ENCODE data around the gene KATNAL2.

KATNAL2 gene

DNA sequence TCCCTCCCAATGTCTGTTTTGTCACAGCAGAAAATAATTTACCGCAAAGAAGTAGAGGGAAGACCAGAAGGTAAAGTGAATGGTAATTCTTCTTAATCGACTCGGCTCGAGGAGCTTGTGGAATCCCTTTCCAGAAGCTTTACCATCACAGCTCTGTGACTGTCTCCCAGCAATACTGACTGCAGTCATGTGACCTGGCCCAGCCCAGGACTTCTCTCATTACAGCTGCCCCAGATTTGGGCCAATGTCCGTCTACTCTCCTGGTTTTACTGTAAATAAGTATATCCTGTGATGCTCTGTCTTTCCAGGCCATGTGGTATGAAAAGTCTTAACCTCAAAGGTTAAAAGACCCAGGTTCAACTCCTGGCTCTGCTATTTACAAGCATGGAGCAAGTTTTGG lies 137.0 kb downstream of the KATNAL2 start:
- no peak for DNase-seq (ENCODE audit: low read depth, low spot score)
- Histone ChIP-seq H3K4me3 (ENCODE audit: insufficient read length, low read depth) (no peak overlapping the region), H3K36me3 (ENCODE audit: insufficient read depth, insufficient read length, low read length) (no peaks in the 10 kb centered on the region)

DNA sequence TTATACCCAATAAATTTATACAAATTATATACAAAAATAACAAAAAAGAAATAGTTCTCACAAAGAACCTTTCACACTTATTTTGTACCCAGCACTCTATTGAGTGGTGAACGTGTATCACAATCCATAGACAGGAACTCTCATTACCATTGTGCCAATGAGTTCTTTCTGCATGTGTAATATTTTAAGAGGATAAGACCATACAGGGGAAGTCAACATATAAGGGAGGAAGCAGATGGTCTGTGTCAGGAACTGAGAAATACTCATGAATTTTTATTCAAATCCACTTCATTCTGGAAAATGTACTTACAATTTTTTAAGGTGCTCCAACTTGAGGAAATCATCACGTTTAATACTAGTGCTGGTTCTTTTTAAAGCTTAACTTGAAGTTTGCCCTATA lies 145.1 kb downstream of the KATNAL2 start:
- H3K4me1 ChIP-seq (ENCODE audit: insufficient read depth, insufficient read length) = no peaks in the 10 kb centered on the region

More for the DNA sequence above, 137.0 kb downstream of the KATNAL2 start:
- TF ChIP-seq ZNF274 (IDR thresholded peaks at IDR 0.05; ENCODE audit: low read depth, low read length) = no peak
- TF ChIP-seq SUZ12 (IDR thresholded peaks at IDR 0.05; ENCODE audit: extremely low read depth, insufficient read depth, insufficient read length) = no peak
- Histone ChIP-seq H3K4me1 (ENCODE audit: insufficient read depth, insufficient read length) (no peaks in the 10 kb centered on the region), H3K9me3 (ENCODE audit: insufficient read depth, low read length) (no peaks in the 10 kb centered on the region), H3K9ac (ENCODE audit: insufficient read length, low read depth) (no peak overlapping the region), H3K27me3 (ENCODE audit: insufficient read depth, insufficient read length) (no peaks in the 10 kb centered on the region)

DNA sequence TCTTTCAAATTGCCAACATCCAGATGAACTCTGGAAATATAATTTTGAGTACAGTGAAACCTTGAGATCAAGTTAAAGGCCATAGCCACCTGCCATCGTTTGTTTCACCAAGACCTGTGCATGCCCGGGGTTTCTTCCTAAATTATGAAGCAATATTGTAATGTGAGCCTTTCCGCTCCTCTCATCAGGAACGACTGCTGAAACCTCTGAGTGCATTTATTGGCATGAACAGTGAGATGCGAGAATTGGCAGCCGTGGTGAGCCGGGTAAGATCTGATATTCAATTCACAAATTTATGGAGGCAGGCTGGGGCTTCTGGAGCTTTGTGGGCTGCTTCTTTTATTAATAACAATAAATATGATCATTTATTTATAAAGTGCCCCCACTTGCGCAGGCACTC lies 145.7 kb downstream of the KATNAL2 start:
- peaks cover 3% of the 10 kb centered on the region for H3K36me3 ChIP-seq (ENCODE audit: insufficient read depth, insufficient read length, low read length)
- H3K9me3 ChIP-seq (ENCODE audit: insufficient read depth, low read length) = peaks cover 9% of the 10 kb centered on the region
- no peak overlapping the region for H3K9ac ChIP-seq (ENCODE audit: insufficient read length, low read depth)
- H3K4me1 ChIP-seq (ENCODE audit: insufficient read depth, insufficient read length) = no peaks in the 10 kb centered on the region
- TF ChIP-seq SUZ12 (IDR thresholded peaks at IDR 0.05; ENCODE audit: extremely low read depth, insufficient read depth, insufficient read length) (no peak), YY1 (IDR thresholded peaks at IDR 0.05; ENCODE audit: insufficient read depth, insufficient read length) (no peak), ZNF274 (IDR thresholded peaks at IDR 0.05; ENCODE audit: low read depth, low read length) (no peak)
- DNase-seq (ENCODE audit: low read depth, low spot score) = no peak
- H3K4me3 ChIP-seq (ENCODE audit: insufficient read length, low read depth) = no peak overlapping the region
- H3K27me3 ChIP-seq (ENCODE audit: insufficient read depth, insufficient read length) = no peaks in the 10 kb centered on the region

More for the DNA sequence above, 145.1 kb downstream of the KATNAL2 start:
- no peak for TF ChIP-seq SUZ12 (IDR thresholded peaks at IDR 0.05; ENCODE audit: extremely low read depth, insufficient read depth, insufficient read length)
- Histone ChIP-seq H3K27me3 (ENCODE audit: insufficient read depth, insufficient read length) (no peaks in the 10 kb centered on the region), H3K9me3 (ENCODE audit: insufficient read depth, low read length) (peaks cover 3% of the 10 kb centered on the region; the same call in 1 of the 2 replicates), H3K36me3 (ENCODE audit: insufficient read depth, insufficient read length, low read length) (no peaks in the 10 kb centered on the region), H3K4me3 (ENCODE audit: insufficient read length, low read depth) (no peak overlapping the region), H3K9ac (ENCODE audit: insufficient read length, low read depth) (no peak overlapping the region)
- DNase-seq (ENCODE audit: low read depth, low spot score) = no peak

DNA sequence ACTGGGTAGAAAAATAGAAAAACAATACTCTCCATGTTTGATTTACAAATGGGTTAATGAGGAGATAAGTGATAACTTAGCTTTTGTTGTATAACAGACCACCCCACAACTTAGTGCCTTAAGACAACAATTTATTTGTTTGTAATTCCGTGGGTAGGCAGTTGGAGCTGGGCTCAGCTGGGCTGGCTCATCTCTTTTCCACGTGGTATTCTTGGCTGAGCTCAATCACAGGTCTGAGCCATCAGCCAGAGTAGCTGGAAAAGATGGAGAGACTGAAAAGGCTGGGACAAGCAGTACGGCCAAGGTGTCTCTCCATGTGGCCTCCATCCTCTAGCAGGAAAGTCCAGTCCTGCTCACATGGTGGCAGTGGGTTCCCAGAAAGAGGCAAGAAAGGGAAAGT lies 150.2 kb downstream of the KATNAL2 start:
- H3K36me3 ChIP-seq (ENCODE audit: insufficient read depth, insufficient read length, low read length) = peaks cover 3% of the 10 kb centered on the region
- H3K27me3 ChIP-seq (ENCODE audit: insufficient read depth, insufficient read length) = no peaks in the 10 kb centered on the region
- no peaks in the 10 kb centered on the region for H3K4me1 ChIP-seq (ENCODE audit: insufficient read depth, insufficient read length)
- DNase-seq (ENCODE audit: low read depth, low spot score) = no peak
- no peak overlapping the region for H3K9ac ChIP-seq (ENCODE audit: insufficient read length, low read depth)
- H3K9me3 ChIP-seq (ENCODE audit: insufficient read depth, low read length) = peaks cover 11% of the 10 kb centered on the region
- TF ChIP-seq ZNF274 (IDR thresholded peaks at IDR 0.05; ENCODE audit: low read depth, low read length) = no peak
- no peak for TF ChIP-seq YY1 (IDR thresholded peaks at IDR 0.05; ENCODE audit: insufficient read depth, insufficient read length)
- no peak for TF ChIP-seq SUZ12 (IDR thresholded peaks at IDR 0.05; ENCODE audit: extremely low read depth, insufficient read depth, insufficient read length)
- no peak overlapping the region for H3K4me3 ChIP-seq (ENCODE audit: insufficient read length, low read depth)

DNA sequence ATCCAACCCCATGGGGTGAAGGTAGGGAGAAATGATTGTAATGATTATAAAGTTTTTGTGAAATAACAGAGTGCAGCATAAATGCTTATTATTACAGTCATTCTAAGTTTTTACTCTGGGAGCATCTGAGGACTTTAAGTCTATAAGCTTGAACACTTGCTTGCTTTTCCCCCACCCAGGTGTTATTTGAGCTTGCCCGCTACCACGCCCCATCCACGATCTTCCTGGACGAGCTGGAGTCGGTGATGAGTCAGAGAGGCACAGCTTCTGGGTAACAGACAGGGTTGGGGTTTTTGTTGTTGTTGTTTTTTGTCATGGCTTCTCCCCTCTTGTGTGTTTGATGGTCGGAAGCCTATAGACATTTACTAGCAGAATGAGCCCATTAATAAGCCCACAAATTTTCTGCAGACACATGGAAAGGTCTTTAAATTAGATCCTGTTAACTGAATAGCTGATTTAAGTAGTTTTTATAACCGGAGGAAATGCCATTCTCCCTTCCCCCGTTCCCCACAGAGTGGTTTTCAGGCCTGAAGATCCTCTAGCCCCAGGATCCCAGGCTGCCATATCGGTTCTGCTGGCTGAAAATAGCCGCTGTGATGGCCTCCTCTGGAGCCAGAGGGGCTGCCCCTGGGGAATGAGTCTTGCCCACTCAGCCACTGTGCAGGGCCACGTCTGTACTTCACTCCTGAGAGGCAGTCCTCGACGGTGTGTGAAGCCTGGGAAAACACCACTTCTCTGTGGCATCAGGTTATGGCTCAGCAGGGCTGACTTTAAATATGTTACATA lies 157.9 kb downstream of the KATNAL2 start:
- peak; percentile 9 for DNase-seq (ENCODE audit: low read depth, low spot score)
- Histone ChIP-seq H3K4me1 (ENCODE audit: insufficient read depth, insufficient read length) (peaks cover 3% of the 10 kb centered on the region), H3K36me3 (ENCODE audit: insufficient read depth, insufficient read length, low read length) (no peaks in the 10 kb centered on the region), H3K27me3 (ENCODE audit: insufficient read depth, insufficient read length) (no peaks in the 10 kb centered on the region), H3K9me3 (ENCODE audit: insufficient read depth, low read length) (no peaks in the 10 kb centered on the region), H3K9ac (ENCODE audit: insufficient read length, low read depth) (no peak overlapping the region), H3K4me3 (ENCODE audit: insufficient read length, low read depth) (no peak overlapping the region)
- TF ChIP-seq YY1 (IDR thresholded peaks at IDR 0.05; ENCODE audit: insufficient read depth, insufficient read length) (no peak), ZNF274 (IDR thresholded peaks at IDR 0.05; ENCODE audit: low read depth, low read length) (no peak), SUZ12 (IDR thresholded peaks at IDR 0.05; ENCODE audit: extremely low read depth, insufficient read depth, insufficient read length) (no peak)

DNA sequence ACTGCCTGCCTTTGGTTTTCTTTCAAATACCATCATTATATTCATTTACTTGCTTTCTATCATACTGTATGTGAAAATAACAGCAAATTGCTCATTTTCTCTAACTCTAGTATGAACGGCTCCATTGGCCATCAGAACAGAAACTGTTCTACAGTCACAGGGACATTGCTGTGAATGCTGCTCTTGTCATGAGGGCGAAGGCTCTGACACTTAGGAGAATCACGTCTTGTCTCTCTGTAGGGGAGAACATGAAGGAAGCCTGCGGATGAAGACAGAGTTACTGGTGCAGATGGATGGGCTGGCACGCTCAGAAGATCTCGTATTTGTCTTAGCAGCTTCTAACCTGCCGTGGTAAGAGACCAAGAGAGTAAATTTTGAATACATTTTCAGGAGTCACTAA lies 159.7 kb downstream of the KATNAL2 start:
- H3K4me3 ChIP-seq (ENCODE audit: insufficient read length, low read depth) = no peak overlapping the region
- no peaks in the 10 kb centered on the region for H3K36me3 ChIP-seq (ENCODE audit: insufficient read depth, insufficient read length, low read length)
- H3K27me3 ChIP-seq (ENCODE audit: insufficient read depth, insufficient read length) = no peaks in the 10 kb centered on the region
- DNase-seq (ENCODE audit: low read depth, low spot score) = no peak
- no peak overlapping the region for H3K9ac ChIP-seq (ENCODE audit: insufficient read length, low read depth)
- H3K4me1 ChIP-seq (ENCODE audit: insufficient read depth, insufficient read length) = peaks cover 3% of the 10 kb centered on the region
- no peaks in the 10 kb centered on the region for H3K9me3 ChIP-seq (ENCODE audit: insufficient read depth, low read length)
- TF ChIP-seq ZNF274 (IDR thresholded peaks at IDR 0.05; ENCODE audit: low read depth, low read length) = no peak
- no peak for TF ChIP-seq SUZ12 (IDR thresholded peaks at IDR 0.05; ENCODE audit: extremely low read depth, insufficient read depth, insufficient read length)
- TF ChIP-seq YY1 (IDR thresholded peaks at IDR 0.05; ENCODE audit: insufficient read depth, insufficient read length) = no peak

DNA sequence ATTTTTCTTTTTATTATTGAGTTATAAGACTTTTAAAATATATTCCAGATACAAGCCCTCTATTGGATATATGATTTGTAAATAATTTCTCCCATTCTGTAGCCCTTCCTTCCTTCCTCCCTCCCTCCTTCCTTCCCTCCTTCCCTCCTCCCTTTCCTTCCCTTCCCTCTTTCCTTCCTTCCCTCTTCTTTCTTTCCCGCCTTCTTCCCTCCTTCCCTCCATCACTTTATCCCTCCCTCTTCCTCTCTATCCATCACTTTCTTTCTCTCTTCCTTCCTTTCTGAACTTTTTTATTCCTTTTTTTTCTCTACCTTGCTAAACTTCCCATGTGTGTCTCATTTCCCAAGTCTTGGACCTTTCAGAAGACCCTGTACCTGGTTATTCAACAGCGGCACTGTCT lies 163.5 kb downstream of the KATNAL2 start:
- Histone ChIP-seq H3K36me3 (ENCODE audit: insufficient read depth, insufficient read length, low read length) (no peaks in the 10 kb centered on the region), H3K27me3 (ENCODE audit: insufficient read depth, insufficient read length) (no peaks in the 10 kb centered on the region), H3K4me1 (ENCODE audit: insufficient read depth, insufficient read length) (no peaks in the 10 kb centered on the region), H3K9ac (ENCODE audit: insufficient read length, low read depth) (no peak overlapping the region), H3K4me3 (ENCODE audit: insufficient read length, low read depth) (no peak overlapping the region), H3K9me3 (ENCODE audit: insufficient read depth, low read length) (no peaks in the 10 kb centered on the region)
- TF ChIP-seq ZNF274 (IDR thresholded peaks at IDR 0.05; ENCODE audit: low read depth, low read length) (no peak), YY1 (IDR thresholded peaks at IDR 0.05; ENCODE audit: insufficient read depth, insufficient read length) (no peak), SUZ12 (IDR thresholded peaks at IDR 0.05; ENCODE audit: extremely low read depth, insufficient read depth, insufficient read length) (no peak)
- no peak for DNase-seq (ENCODE audit: low read depth, low spot score)
